GM10248 (cell line): ENCODE results near the gene WDR11.
"Not testable (repeated sequence)": the region's sequence is repeated elsewhere in the genome, so short reads cannot be mapped to it uniquely, and the experiment has no call there.

Source experiments
- CTCF ChIA-PET: fragments of 300-600 bp; sonication (Branson Sonifier 250); formaldehyde crosslinking; extraction: SDS; loops from one replicate; lab custom pipeline; 2021; ENCODE audit warnings: antibody characterized with exemption; lab: Yijun Ruan, JAX
- POLR2A ChIA-PET: fragments of 350-650 bp; sonication (Branson Sonifier 250); formaldehyde crosslinking; extraction: SDS; loops from one replicate; lab custom pipeline; 2020; ENCODE audit warnings: antibody characterized with exemption; lab: Yijun Ruan, JAX
- DNase-seq: peaks from one replicate; pipeline ENCODE4 v3.0.0; 2012; ENCODE audit errors: extremely low spot score
- TF ChIP-seq, protein P1 (sequence below): IDR thresholded peaks from 2 replicates; pipeline ENCODE4 v1.5.1; 2012; ENCODE audit warnings: mild to moderate bottlenecking, low read depth; ENCODE audit errors: extremely low read depth, missing control alignments, control extremely low read depth

The WDR11 gene

DNA sequence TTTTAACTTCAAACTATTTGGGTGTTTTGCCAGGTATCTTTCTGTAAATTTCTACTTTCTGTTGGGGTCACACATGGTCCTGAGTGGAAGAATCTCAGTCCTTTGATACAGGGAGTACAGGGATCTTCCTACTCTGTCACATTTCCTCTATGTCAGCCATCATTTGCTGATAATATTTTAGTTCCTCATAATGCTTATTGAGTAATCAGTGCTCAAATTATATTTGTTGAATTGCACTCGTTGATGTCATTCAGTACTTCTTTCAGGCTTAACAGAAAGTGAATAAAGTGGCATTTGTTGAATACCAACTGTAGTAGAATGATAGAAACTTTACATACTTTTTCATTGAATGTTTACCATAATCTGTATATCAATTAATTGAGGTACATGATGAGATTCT lies 31.9 kb downstream of the WDR11 start:
- CTCF ChIA-PET = no interaction called here
- POLR2A ChIA-PET = no interaction called here
- DNase-seq = no peak
- TF ChIP-seq, protein P1, sequence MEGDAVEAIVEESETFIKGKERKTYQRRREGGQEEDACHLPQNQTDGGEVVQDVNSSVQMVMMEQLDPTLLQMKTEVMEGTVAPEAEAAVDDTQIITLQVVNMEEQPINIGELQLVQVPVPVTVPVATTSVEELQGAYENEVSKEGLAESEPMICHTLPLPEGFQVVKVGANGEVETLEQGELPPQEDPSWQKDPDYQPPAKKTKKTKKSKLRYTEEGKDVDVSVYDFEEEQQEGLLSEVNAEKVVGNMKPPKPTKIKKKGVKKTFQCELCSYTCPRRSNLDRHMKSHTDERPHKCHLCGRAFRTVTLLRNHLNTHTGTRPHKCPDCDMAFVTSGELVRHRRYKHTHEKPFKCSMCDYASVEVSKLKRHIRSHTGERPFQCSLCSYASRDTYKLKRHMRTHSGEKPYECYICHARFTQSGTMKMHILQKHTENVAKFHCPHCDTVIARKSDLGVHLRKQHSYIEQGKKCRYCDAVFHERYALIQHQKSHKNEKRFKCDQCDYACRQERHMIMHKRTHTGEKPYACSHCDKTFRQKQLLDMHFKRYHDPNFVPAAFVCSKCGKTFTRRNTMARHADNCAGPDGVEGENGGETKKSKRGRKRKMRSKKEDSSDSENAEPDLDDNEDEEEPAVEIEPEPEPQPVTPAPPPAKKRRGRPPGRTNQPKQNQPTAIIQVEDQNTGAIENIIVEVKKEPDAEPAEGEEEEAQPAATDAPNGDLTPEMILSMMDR = no peak

DNA sequence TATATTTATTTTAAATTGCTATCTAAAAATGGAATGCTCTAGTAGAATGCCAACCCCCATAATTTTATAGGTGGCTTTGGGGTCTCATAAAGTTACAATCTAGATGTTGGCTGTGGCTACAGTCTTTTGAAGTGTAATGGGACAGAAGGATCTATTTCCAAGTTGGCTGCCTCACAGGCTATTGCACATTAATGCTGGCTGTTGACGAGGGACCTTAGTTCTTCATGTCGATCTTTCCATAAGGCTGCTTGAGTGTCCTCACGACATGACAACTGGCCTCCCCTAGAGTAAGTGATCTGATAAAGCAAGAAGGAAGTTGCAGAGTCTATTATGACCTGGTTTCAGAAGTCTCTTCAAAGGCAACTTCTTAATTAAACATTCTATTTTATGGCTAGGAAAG lies 36.3 kb downstream of the WDR11 start:
- no peak for DNase-seq
- CTCF ChIA-PET = no interaction called here
- TF ChIP-seq, protein P1 = no peak

DNA sequence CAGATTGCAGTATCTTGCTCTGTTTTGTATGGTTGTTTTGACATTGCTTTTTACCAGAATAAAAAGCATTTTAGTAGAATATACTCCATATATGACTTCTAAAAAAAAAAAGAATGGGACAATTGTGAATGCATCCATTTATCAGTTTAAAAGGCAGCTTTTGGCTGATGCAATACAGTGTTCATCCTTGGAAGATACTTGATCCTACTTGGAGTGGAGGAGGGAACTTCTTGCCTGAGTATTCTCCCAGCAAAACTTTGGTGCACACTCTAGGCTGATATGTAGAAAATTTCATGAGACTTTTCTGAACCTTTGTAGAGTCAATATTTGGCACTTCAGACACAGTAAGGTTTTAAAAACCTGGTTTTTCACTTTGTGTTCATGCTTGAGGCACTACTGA lies 40.2 kb downstream of the WDR11 start:
- DNase-seq = no peak
- ChIA-PET POLR2A (no interaction called here), CTCF (no interaction called here)
- TF ChIP-seq, protein P1 = no peak

More for the DNA sequence above, 36.3 kb downstream of the WDR11 start:
- POLR2A ChIA-PET = no interaction called here

DNA sequence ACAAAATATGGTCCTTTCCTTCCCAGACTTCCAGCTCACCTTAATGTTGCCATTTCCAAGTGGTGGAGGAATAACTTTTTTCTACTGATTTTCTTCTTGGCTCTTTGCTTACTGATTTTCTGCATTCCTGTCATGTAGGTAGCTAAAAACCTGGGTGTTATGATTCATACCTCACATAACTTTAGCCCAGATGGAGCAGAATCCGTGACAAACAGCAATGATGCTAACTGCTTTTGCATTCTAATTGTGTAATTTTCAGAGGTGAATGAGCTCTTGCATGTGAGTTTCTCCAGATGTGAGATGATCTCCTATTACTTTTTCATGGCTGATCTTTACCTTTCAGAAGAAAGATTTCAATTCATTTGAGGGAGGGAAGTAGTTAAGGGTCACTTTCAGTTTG lies 43.4 kb downstream of the WDR11 start:
- TF ChIP-seq, protein P1 = no peak

DNA sequence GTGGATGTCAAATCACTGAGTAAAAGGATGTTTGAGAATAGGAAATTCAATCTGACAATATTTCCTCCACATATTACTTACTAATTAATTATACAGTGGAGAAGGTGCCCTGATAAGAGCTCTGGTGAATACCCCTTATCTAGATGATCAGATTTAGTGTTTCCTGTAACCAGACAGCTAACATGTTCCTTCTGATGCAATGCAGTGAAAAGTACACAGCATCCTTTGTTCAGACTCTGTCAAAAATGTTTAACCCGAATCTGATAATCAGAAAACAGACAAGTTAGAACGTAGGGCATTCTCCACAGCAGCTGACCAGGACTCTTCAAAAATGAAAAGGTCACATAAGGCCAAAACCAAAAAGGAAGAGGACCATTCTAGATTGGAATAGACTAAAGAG lies 46.2 kb downstream of the WDR11 start:
- TF ChIP-seq, protein P1 = no peak
- DNase-seq = no peak
- ChIA-PET POLR2A (no interaction called here), CTCF (interaction anchor here (0.7 to 1.3 kb wide), 2 partner anchors 13 to 14 kb away, joined by 3 to 4 read pairs; no protein-coding TSS in a partner anchor)

More for the DNA sequence above, 43.4 kb downstream of the WDR11 start:
- CTCF ChIA-PET = interaction anchor here (1.7 kb wide), 1 partner anchor 54 kb away, joined by 4 read pairs; no protein-coding TSS in a partner anchor
- DNase-seq = no peak
- POLR2A ChIA-PET = no interaction called here

DNA sequence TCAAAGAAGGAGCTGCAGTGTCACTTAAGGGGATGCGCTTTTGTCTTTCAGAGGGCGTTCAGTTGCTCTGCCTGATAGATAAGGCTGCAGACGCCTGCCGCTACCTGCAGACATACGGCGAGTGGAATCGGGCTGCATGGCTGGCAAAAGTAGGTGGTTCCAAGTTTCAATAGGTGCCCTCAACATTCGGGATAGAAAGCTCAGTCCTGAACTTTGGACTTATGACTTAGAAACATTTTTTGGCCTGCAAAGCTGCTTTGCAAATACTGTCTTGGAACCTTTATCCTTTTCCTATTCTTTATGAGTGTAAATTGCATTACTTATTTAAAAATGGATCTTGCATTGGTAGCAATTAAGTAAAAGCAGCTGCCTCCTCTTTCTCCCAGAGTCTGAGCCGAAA lies 54.1 kb downstream of the WDR11 start:
- ChIA-PET CTCF (no interaction called here), POLR2A (no interaction called here)
- DNase-seq = no peak
- TF ChIP-seq, protein P1 = no peak

DNA sequence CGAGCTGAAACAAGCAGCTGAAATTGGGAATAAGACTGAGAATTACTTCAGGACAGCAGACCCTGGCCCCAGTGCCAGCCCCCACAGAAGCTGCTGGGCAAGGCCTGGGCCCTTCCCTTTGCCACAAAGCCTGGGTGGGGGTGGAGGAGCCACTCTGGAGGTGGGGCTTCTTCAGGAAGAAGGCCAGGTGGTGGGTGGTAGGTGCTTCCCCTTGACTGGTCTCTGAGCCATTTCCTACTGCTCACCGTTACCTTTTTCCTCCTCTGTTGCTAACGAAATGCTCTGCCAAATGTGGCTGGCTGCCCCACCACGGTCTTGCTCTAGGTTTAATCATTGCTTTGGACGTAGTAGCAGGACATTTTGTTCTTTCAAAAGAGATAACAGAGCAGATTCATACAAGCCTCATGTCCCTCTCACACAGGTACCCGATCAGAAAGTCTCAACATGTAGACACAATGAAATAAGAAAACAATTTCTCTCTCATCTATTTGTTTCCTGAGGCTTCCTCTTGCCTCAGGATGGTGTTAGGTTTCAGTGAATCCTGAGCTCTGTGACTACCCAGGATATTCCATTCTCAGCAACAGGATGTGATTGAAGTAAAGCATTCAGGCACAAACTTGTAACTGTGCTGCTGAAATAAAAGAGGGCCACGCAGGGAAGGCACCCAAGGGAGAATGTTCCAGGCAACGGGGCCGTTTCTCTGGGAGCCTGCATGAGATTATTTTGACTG lies 66.5 kb downstream of the WDR11 start:
- TF ChIP-seq, protein P1 = no peak
- no peak for DNase-seq
- CTCF ChIA-PET = no interaction called here
- POLR2A ChIA-PET = no interaction called here

DNA sequence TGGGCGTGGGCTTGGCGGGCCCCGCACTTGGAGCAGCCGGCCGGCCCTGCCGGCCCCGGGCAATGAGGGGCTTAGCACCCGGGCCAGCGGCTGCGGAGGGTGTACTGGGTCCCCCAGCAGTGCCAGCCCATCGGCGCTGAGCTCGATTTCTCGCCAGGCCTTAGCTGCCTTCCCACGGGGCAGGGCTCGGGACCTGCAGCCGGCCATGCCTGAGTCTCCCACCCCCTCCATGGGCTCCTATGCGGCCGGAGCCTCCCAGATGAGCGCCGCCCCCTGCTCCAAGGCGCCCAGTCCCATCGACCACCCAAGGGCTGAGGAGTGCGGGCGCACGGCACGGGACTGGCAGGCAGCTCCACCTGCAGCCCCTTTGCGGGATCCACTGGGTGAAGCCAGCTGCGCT lies 72.7 kb downstream of the WDR11 start:
- DNase-seq, POLR2A ChIA-PET: not testable (repeated sequence)
- CTCF ChIA-PET = interaction anchor here (0.6 kb wide), 1 partner anchor 806 kb away, joined by 3 read pairs; no protein-coding TSS in a partner anchor
